HepG2 (cell line): ENCODE results near the gene RPEL1. TPM values are rescaled to one million over a fixed set of nuclear protein-coding genes. Genes with fewer than 3 reads are reported as not detected.

ENCODE experiments used
- CENPT ChIP-seq: sonication (generic); formaldehyde crosslinking; IDR thresholded peaks from 2 replicates; pipeline ENCODE4 v1.8.0; 2022; ENCODE audit warnings: low read depth, mild to moderate bottlenecking, moderate library complexity, missing genetic modification reagents
- CHD2 ChIP-seq: IDR thresholded peaks from 2 replicates; pipeline ENCODE4 v1.6.1; 2011; ENCODE audit warnings: low read depth, low read length, improper control_type of control experiment
- DNMT3B ChIP-seq: conservative IDR thresholded peaks from 2 replicates; pipeline ENCODE4 v1.6.1; 2016; ENCODE audit warnings: missing biosample characterization, control low read depth
- EEA1 ChIP-seq: sonication (generic); formaldehyde crosslinking; IDR thresholded peaks from 2 replicates; pipeline ENCODE4 v1.5.1; 2020; ENCODE audit warnings: mild to moderate bottlenecking, missing genetic modification reagents, borderline replicate concordance
- ESRRA ChIP-seq: sonication (generic); formaldehyde crosslinking; IDR thresholded peaks from 2 replicates; pipeline ENCODE4 v1.5.1; 2020; ENCODE audit warnings: mild to moderate bottlenecking, low read depth, missing genetic modification reagents
- KLF9 ChIP-seq: IDR thresholded peaks from 2 replicates; pipeline ENCODE4 v1.6.1; 2016; ENCODE audit warnings: low read depth
- MBD4 ChIP-seq: IDR thresholded peaks from 2 replicates; pipeline ENCODE4 v1.6.1; 2012; ENCODE audit warnings: low read length, inconsistent platforms, borderline replicate concordance
- NFE2 ChIP-seq: sonication (generic); formaldehyde crosslinking; IDR thresholded peaks from 2 replicates; pipeline ENCODE4 v1.4.0; 2020; ENCODE audit warnings: missing genetic modification reagents
- RARA ChIP-seq: IDR thresholded peaks from 2 replicates; pipeline ENCODE4 v1.6.1; 2016; ENCODE audit warnings: missing genetic modification reagents, missing compliant biosample characterization
- SRY ChIP-seq: sonication (generic); formaldehyde crosslinking; IDR thresholded peaks from 2 replicates; pipeline ENCODE4 v1.8.0; 2022; ENCODE audit warnings: mild to moderate bottlenecking, missing genetic modification reagents
- TAF1 ChIP-seq: sonication (generic); formaldehyde crosslinking; IDR thresholded peaks from 2 replicates; pipeline ENCODE4 v1.4.0; 2020; ENCODE audit warnings: missing genetic modification reagents
- U2AF2 ChIP-seq: fragments of 200-400 bp; formaldehyde crosslinking; IDR thresholded peaks from 2 replicates; pipeline ENCODE4 v1.6.1; 2017; ENCODE audit warnings: low read depth, mild to moderate bottlenecking, low read length
- ZNF17 ChIP-seq: sonication (generic); formaldehyde crosslinking; IDR thresholded peaks from 2 replicates; pipeline ENCODE4 v1.5.0; 2020; ENCODE audit warnings: mild to moderate bottlenecking, missing genetic modification reagents
- ZNF230 ChIP-seq: sonication (generic); formaldehyde crosslinking; IDR thresholded peaks from 2 replicates; pipeline ENCODE4 v1.4.0; 2020; ENCODE audit warnings: mild to moderate bottlenecking, missing genetic modification reagents
- ZNF234 ChIP-seq: sonication (generic); formaldehyde crosslinking; conservative IDR thresholded peaks from 2 replicates; pipeline ENCODE4 v1.5.1; 2020; ENCODE audit warnings: mild to moderate bottlenecking, missing genetic modification reagents
- ZNF746 ChIP-seq: sonication (generic); formaldehyde crosslinking; IDR thresholded peaks from 2 replicates; pipeline ENCODE4 v1.8.0; 2022; ENCODE audit warnings: mild to moderate bottlenecking, missing genetic modification reagents
- ZNF788 ChIP-seq: sonication (generic); formaldehyde crosslinking; IDR thresholded peaks from 2 replicates; pipeline ENCODE4 v1.5.0; 2020; ENCODE audit warnings: mild to moderate bottlenecking, missing genetic modification reagents, borderline replicate concordance
- polyA plus RNA-seq, 8 experiments: library from polyadenylated mRNA; depleted of rRNA in 3 of 8; stranded (reverse) in 7 of 8; unstranded in 1 of 8; fragments of >200 nt; fragmentation: Illumina TruSeq in 4 of 8; extraction: Trizol in 4 of 8; gene quantifications; 2 replicates each; pipeline versions ENCODE4 v1.2.1 to v1.2.3, GENCODE V29; 2011 to 2016; ENCODE audit warnings: low read depth in 4 of 8, missing spikeins in 1 of 8, mixed read lengths in 1 of 8; ENCODE audit not compliant: insufficient read depth in 1 of 8
- total RNA-seq, 5 experiments: library from RNA; depleted of rRNA; stranded (reverse); fragments of >200 nt; fragmentation: Illumina TruSeq; extraction: Trizol; gene quantifications; 2 replicates each; pipeline ENCODE4 v1.2.3, GENCODE V29; 2016; ENCODE audit warnings: low read depth in 1 of 5
- TF ChIP-seq, protein P1 (sequence below): sonication (generic); formaldehyde crosslinking; IDR thresholded peaks from one replicate; pipeline ENCODE4 v1.5.1; 2020; ENCODE audit warnings: mild to moderate bottlenecking, missing genetic modification reagents; ENCODE audit errors: not compliant biosample characterization
- TF ChIP-seq, protein P2 (sequence below): sonication (generic); formaldehyde crosslinking; IDR thresholded peaks from 2 replicates; pipeline ENCODE4 v1.8.0; 2022; ENCODE audit warnings: missing genetic modification reagents, mild to moderate bottlenecking, borderline replicate concordance
- TF ChIP-seq, protein P3 (sequence below): sonication (generic); formaldehyde crosslinking; IDR thresholded peaks from 2 replicates; pipeline ENCODE4 v1.5.1; 2020; ENCODE audit warnings: missing genetic modification reagents, mild to moderate bottlenecking, borderline replicate concordance

Gene RPEL1
- total and polyA plus RNA-seq, 2 of the 13 experiments (the other 11 are each of a cell fraction or from before 2014, with no cell fraction given), result 0.04 to 0.07 TPM

DNA sequence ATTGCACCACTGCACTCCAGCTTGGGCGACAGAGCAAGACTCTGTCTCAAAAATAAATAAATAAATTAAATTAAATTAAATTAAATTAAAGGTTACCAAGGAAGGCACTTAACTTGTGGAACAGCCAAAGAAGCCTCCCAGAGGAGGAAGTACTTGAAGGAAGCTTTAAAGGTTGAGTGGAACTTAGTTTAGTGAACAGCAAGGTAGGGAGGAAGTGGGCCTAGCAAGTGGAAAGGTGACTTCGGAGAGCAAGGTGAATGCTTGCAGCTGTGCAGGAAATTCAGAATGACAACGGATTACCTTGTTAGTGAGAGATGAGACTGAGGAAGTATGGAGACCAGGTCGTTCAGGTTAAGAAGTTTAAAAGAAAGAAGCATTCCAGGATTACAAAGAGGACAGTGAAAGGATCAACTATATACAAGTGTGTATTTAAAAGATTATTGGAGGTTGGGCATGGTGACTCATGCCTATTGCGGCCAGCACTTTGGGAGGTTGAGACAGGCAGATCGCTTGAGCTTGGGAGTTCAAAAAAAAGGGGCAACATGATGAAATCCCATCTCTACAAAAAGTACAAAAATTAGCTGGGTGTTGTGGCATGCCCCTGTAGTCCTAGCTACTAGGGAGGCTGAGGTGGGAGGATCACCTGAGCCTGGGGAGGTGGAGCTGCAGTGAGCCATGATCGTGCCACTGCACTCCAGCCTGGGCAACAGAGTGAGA, 12.8 kb upstream of the RPEL1 start (continued):
- TF ChIP-seq, protein P1, sequence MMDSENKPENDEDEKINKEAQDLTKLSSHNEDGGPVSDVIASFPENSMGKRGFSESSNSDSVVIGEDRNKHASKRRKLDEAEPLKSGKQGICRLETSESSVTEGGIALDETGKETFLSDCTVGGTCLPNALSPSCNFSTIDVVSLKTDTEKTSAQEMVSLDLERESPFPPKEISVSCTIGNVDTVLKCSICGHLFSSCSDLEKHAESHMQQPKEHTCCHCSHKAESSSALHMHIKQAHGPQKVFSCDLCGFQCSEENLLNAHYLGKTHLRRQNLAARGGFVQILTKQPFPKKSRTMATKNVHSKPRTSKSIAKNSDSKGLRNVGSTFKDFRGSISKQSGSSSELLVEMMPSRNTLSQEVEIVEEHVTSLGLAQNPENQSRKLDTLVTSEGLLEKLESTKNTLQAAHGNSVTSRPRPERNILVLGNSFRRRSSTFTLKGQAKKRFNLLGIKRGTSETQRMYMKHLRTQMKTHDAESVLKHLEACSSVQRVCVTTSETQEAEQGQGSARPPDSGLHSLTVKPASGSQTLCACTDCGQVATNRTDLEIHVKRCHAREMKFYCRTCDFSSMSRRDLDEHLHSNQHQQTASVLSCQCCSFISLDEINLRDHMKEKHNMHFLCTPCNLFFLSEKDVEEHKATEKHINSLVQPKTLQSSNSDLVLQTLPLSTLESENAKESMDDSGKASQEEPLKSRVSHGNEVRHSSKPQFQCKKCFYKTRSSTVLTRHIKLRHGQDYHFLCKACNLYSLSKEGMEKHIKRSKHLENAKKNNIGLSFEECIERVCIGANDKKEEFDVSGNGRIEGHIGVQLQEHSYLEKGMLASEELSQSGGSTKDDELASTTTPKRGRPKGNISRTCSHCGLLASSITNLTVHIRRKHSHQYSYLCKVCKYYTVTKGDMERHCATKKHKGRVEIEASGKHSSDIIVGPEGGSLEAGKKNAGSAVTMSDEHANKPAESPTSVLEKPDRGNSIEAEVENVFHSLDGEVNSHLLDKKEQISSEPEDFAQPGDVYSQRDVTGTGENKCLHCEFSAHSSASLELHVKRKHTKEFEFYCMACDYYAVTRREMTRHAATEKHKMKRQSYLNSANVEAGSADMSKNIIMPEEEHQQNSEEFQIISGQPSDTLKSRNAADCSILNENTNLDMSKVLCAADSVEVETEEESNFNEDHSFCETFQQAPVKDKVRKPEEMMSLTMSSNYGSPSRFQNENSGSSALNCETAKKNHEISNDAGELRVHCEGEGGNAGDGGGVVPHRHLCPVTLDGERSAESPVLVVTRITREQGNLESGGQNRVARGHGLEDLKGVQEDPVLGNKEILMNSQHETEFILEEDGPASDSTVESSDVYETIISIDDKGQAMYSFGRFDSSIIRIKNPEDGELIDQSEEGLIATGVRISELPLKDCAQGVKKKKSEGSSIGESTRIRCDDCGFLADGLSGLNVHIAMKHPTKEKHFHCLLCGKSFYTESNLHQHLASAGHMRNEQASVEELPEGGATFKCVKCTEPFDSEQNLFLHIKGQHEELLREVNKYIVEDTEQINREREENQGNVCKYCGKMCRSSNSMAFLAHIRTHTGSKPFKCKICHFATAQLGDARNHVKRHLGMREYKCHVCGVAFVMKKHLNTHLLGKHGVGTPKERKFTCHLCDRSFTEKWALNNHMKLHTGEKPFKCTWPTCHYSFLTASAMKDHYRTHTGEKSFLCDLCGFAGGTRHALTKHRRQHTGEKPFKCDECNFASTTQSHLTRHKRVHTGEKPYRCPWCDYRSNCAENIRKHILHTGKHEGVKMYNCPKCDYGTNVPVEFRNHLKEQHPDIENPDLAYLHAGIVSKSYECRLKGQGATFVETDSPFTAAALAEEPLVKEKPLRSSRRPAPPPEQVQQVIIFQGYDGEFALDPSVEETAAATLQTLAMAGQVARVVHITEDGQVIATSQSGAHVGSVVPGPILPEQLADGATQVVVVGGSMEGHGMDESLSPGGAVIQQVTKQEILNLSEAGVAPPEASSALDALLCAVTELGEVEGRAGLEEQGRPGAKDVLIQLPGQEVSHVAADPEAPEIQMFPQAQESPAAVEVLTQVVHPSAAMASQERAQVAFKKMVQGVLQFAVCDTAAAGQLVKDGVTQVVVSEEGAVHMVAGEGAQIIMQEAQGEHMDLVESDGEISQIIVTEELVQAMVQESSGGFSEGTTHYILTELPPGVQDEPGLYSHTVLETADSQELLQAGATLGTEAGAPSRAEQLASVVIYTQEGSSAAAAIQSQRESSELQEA, result no peak
- TF ChIP-seq CENPT (CRISPR knock-in tag) (no peak), ESRRA (no peak), CHD2 (no peak), DNMT3B (CRISPR knock-in tag) (0 out of 2 replicates have a peak, but pooled peaks have one; percentile 24), MBD4 (no peak), NFE2 (no peak), TAF1 (CRISPR knock-in tag) (no peak), RARA (CRISPR knock-in tag) (peak; percentile 61), ZNF230 (CRISPR knock-in tag) (no peak), SRY (CRISPR knock-in tag) (no peak), ZNF788 (no peak), EEA1 (no peak), ZNF234 (CRISPR knock-in tag) (no peak), KLF9 (CRISPR knock-in tag) (no peak), ZNF746 (CRISPR knock-in tag) (no peak), U2AF2 (no peak), ZNF17 (CRISPR knock-in tag) (no peak)
- TF ChIP-seq, protein P2, sequence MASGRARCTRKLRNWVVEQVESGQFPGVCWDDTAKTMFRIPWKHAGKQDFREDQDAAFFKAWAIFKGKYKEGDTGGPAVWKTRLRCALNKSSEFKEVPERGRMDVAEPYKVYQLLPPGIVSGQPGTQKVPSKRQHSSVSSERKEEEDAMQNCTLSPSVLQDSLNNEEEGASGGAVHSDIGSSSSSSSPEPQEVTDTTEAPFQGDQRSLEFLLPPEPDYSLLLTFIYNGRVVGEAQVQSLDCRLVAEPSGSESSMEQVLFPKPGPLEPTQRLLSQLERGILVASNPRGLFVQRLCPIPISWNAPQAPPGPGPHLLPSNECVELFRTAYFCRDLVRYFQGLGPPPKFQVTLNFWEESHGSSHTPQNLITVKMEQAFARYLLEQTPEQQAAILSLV (CRISPR knock-in tag), result no peak
- TF ChIP-seq, protein P3, sequence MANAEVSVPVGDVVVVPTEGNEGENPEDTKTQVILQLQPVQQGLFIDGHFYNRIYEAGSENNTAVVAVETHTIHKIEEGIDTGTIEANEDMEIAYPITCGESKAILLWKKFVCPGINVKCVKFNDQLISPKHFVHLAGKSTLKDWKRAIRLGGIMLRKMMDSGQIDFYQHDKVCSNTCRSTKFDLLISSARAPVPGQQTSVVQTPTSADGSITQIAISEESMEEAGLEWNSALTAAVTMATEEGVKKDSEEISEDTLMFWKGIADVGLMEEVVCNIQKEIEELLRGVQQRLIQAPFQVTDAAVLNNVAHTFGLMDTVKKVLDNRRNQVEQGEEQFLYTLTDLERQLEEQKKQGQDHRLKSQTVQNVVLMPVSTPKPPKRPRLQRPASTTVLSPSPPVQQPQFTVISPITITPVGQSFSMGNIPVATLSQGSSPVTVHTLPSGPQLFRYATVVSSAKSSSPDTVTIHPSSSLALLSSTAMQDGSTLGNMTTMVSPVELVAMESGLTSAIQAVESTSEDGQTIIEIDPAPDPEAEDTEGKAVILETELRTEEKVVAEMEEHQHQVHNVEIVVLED (CRISPR knock-in tag), result no peak
